DMS53 (cell line): ENCODE measurements around the gene ATF4.
"Not testable (repeated sequence)": the region's sequence is repeated elsewhere in the genome, so short reads cannot be mapped to it uniquely, and the experiment has no call there.

ENCODE experiments used
- DNase-seq: peaks from one replicate; lab custom pipeline; 2025; lab: John Stamatoyannopoulos, UW

Gene ATF4

DNA sequence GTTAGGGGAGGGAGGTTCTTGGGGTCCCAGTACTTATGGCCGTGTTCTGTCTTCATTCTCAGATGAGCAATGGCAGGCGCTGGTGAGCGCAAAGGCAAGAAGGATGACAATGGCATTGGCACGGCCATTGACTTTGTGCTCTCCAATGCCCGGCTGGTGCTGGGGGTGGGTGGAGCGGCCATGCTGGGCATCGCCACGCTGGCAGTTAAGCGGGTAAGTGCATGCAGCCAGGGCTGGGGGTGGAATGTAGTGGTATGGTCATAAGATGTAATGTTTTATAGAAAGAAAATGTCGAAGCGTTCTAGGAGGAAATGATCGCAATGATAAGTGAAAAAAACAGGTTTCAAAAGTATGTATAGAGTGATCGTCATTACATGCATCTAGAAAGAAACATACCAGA is 9.1 kb upstream of the ATF4 start:
- no peak for DNase-seq

DNA sequence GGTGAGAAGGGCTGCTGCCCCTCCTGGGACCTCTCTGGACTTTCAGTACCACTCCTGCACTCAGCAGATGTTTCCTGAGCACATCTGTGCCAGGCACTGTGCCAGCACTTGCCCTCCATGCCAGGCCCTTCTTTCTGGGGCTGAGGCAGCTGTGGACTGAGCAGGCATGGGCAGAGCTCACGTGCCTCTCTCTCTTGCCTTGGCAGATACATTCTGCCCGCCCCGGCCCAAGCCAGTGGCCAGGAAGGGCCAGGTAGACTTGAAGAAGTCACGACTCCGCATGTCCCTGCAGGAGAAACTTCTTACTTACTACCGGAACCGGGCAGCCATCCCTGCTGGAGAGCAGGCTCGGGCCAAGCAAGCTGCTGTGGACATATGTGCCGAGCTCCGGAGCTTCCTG is 8.3 kb upstream of the ATF4 start:
- no peak for DNase-seq

DNA sequence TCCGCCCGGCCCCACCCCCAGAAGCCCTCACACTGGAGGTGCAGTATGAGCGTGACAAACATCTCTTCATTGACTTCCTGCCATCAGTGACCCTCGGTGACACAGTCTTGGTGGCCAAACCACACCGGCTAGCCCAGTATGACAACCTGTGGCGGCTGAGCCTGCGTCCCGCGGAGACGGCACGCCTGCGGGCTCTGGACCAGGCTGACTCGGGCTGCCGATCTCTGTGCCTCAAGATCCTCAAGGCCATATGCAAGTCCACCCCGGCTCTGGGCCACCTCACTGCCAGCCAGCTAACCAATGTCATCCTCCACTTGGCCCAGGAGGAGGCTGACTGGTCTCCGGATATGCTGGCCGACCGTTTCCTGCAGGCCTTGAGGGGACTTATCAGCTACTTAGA is 6.6 kb upstream of the ATF4 start:
- DNase-seq = no peak

DNA sequence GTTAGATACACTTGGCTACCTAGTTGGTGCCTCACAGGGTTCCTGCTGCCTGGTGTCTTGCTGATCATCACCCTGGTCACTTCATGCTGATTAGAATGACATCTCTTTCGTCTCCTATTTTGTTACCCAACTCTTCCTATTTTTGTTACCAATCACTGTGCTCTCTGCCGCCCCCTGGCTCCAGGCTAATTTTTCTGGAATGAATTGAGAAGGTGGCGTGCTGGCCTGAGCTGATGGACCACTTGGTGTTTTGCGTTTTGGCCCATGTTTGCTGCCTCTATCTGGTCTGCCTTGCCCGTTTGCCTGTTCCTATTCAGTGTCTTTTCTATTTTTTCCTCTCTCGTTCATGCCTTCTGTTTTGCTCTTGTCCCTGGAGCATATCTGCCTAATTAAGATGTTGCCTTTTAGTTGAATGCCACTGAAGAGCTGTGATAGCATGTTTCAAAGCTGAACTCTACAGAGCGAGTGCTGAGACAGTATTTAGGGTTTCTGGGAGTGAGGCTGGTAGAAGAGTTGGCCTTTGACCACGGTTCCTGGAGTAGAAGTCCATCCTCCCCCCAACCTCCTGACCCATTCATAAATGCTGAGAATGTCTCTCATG is 5.9 kb upstream of the ATF4 start:
- peak; percentile 59 for DNase-seq

DNA sequence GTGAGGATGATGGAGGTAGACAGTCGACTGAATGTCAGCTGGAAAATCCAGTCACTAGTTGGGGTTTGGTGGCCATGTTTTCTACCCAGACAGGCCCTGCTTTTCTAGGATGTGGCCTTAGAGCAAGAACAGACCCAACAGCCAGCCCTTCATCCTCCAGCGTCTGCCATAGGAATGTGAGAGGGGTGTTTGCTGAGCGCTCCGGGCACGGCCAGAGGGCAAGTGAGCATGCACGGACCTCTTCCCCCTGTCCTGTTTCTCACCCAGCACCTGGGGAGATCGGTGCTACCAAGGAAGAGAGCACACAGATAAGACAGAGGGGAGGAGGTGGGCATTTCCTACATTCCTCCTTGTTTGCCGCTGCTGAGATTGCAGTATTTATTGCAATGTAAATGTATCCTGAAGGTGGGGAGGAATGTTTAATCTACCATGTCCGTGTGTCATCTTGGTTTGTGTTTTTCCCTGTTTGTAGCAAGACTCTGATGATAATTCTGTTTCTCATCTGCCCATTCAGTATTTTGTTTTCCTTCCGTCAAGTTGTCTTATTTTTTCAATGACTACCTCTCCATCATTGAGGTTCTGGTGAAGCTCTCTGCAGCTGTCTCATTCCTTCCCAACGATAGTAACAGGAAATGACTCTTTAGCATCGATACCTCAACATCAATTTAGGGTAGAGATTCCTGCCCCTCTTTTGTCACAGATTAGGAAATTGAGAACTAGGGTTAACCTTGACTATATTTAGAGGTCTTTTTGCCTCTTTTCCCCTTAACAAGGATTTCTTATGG is 4.9 kb upstream of the ATF4 start:
- DNase-seq = no peak

DNA sequence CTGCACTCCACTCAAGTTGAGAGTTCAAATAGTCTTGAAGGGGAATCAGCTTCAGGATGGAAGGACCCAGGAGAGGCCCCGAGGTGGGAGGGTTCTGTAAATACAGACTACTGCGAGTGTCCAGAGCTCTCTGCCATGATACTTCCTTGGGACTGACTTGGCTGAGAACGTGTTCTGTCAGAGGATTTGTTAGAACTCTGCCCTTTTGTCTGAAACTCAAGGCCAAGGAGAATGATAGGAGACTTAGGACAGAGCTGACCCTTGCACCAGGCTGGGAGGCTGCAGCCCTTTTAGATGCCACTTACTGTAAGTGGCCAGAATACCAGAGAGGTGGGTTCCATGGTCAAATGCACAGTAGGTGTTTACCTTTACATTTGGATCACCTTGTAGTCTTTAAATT is 2.9 kb upstream of the ATF4 start:
- no peak for DNase-seq

DNA sequence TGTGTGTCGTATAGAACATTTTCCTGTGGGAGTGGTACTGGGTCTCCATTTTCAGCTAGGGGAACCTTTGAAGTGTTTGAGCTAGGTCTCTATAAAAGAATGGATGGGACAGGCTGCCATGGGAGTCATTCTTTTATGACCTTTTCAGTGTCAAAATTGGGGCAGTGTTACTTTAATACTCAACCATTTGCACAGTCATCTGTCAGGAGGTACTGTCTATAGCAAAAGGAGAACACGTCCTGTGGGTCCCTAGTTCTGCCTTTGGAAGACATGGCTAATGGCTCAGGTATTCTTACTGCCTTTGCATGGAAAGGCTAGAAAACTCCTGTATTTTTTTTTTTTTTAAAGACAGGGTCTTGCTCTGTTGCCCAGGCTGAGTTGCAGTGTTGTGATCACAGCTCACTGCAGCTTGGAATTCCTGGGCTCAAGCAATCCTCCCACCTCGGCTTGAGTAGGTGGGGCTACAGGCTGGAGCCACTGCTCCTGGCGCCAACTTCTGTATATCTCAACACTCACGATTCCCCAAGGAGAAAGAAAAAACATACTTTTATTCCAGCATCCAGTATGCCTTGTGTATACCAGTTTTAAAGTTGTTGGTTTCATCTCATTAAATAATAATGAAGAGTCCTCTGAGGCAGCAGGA is 2.1 kb upstream of the ATF4 start:
- no peak for DNase-seq

DNA sequence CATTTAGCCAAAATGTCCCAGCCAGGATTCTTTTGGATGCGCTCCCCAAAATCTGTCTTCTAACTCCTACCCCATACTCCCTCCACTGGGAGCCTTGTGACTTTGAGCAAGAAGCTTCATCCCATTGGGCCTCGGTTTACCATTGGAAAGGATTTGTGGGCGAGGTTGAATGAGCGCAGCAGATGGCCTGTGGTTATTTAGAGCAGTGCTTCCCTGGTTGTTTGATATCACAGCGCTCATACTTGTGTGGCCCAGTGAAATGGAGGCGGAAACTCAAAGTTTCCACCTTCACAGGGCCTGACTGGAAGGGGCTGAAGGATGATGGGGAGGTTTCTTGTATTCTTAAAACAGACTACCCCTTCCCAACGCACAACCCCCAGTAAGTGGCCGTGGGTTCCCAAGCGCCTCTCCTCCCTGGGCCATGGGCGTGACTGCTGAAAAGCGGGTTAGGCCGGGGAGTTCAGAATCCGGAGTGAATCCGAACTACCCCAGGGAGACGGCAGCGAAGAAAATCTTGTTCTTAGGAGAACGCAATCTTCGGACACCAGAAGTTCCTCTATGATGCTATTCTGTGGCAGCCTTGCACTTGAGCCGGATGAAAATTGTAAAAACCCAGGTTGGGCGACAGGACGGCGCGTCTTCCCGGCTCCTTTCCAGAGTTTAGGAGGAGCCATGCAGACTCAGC is 1.2 kb upstream of the ATF4 start:
- peak; percentile 75 for DNase-seq

DNA sequence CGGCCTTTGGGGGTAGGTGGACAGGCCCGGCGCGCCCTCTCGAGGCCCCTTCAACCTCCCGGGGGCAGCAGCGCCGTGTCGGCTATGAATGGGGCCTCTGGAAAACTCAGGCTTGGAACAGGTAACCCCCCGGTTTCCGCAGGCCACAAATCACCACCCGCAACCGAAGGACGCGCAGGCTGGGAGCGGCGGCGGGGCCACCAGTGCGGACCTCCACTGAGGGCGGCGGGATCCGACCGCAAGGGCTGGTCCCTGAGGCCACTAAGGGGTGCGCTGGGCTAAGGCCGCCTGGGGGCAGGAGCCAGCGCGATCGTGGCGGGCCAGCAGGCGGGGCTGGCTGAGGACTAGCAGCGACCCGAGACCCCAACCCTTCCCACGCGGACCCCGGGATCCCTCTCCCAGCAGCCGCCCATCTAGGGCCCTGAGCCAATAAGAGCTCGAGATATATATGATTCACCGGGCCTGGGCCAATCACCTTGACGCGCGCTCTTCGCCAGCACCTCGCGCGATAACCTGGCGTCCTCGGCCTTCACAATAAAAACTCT is 609 bp upstream of the ATF4 start:
- peak; percentile 99 for DNase-seq

DNA sequence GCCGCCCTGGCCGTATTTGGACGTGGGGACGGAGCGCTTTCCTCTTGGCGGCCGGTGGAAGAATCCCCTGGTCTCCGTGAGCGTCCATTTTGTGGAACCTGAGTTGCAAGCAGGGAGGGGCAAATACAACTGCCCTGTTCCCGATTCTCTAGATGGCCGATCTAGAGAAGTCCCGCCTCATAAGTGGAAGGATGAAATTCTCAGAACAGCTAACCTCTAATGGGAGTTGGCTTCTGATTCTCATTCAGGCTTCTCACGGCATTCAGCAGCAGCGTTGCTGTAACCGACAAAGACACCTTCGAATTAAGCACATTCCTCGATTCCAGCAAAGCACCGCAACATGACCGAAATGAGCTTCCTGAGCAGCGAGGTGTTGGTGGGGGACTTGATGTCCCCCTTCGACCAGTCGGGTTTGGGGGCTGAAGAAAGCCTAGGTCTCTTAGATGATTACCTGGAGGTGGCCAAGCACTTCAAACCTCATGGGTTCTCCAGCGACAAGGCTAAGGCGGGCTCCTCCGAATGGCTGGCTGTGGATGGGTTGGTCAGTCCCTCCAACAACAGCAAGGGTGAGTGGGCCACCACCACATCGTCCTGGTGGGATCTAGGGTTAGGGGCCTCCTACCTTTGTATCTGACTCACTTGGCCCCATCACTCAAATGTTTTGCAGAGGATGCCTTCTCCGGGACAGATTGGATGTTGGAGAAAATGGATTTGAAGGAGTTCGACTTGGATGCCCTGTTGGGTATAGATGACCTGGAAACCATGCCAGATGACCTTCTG is 934 bp downstream of the ATF4 start:
- DNase-seq = peak; percentile 69

DNA sequence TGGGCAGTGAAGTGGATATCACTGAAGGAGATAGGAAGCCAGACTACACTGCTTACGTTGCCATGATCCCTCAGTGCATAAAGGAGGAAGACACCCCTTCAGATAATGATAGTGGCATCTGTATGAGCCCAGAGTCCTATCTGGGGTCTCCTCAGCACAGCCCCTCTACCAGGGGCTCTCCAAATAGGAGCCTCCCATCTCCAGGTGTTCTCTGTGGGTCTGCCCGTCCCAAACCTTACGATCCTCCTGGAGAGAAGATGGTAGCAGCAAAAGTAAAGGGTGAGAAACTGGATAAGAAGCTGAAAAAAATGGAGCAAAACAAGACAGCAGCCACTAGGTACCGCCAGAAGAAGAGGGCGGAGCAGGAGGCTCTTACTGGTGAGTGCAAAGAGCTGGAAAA is 1.7 kb downstream of the ATF4 start:
- not testable (repeated sequence) for DNase-seq

DNA sequence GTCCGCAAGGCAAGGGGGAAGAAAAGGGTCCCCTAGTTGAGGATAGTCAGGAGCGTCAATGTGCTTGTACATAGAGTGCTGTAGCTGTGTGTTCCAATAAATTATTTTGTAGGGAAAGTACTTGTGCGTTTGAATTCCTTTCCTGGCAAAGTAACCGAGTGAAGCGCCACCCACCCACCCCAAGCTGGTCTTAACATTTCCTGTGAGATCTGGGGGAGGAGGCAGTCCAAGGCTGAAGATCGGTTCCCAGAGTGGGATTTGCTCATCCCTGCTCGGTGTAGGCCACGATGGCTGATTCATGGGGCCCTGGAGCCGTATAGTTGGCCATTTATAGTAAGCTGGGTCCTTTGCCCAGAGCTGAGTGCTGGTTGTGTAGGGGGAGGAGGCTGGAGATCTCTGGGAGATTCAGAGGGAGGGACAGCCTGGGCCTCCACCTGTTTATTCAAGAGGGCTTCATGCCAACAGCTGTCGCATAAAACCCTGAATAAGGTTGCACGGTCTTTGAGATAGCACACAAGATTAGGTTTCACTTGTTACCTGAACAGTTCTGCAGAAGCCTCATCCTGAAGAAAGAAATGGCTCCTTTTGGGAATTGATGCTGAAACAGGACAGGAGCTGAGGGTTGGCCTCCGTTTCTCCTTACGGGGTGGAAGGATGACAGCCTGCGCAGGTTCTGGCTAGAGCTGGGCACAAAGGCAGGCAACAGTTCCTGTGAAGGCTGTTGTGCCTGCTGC is 2.4 kb downstream of the ATF4 start:
- DNase-seq = peak; percentile 85

DNA sequence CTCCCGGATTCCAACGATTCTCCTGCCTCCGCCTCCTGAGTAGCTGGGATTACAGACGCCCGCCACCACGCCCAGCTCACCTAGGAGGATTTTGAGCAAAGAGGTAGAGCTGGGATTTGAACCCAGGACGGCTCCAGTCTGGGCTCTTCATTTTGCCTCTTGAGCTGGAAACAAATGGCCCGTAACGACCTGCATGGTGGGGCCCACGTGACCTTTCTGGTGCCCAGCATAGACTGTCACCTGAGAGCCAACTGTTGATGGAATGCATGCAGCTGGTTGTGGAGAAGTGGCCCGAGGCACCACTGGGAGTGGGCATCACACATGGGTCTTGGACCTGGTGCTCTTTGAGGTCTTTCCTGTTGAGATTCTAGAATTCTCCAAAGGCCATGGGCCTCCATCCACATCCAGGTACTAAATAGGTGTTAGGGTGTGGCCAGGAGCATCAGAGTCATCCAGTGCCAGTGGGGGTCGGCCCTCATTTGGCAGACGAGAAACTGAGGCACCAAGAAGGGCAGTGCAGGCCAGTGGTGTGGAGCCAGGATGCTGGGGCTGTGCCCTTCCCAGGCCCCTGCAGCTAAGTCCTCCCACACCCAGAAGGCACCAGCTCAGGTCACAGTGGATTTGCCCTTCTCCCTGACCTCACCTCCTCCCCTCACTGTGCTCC is 3.9 kb downstream of the ATF4 start:
- DNase-seq = peak; percentile 41

DNA sequence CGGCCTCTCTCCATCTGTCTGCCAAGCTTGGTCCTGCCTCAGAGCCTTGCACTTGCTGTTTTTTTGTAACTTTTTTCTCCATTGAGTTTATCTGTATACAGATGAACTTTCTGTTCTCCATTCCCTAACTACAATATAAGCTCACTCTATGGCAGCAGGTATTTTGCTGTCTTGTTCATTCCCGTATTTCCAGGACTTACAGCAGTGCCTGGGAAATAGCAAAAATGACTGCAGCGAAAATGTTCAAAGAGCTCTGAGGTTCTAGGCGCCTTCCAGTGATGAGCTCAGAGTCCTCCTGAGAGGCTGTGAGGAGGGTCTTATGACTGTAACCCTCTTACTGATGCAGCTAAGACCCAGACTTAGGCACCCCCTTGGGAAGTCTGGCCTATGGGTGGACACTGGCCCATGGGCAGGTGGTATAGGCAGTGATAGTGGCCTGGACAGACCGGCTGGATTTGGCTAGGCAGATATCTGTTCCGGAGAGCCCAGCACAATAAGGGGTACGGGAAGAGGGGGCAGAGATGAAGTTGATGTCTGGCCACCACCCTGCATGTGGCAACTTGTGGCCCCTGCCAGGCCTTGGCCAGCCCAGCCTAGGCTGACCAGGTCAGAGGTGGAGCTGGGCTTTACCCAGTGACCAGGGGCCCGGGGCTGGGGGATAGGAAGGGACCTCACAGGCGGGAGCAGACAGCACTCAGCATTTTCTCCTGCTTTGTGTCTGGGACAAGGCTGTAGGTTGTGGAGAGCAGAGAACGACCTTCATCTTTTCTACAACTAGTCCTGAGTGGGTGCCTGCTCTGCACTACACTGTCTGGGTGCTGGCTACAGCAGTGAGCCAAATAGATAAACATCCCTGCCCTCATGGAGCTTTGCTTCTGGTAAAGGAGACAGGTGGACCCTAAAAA is 4.6 kb downstream of the ATF4 start:
- peak; percentile 50 for DNase-seq

DNA sequence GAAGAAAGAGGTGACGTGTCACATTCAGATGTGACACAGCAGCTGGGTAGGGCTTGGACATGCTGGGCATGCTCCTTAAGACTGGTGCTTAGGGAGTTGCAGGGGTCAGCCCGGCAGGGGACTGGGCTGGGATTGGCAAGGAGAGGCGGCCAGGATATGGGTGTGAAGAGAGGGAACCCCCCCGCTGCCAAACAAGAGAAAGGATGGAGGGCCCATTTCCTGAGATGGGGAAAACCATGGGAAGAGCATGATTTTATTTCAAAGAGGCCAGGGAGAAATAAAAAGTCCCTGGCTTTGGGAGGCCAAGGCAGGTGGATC is 5.3 kb downstream of the ATF4 start:
- peak; percentile 50 for DNase-seq

DNA sequence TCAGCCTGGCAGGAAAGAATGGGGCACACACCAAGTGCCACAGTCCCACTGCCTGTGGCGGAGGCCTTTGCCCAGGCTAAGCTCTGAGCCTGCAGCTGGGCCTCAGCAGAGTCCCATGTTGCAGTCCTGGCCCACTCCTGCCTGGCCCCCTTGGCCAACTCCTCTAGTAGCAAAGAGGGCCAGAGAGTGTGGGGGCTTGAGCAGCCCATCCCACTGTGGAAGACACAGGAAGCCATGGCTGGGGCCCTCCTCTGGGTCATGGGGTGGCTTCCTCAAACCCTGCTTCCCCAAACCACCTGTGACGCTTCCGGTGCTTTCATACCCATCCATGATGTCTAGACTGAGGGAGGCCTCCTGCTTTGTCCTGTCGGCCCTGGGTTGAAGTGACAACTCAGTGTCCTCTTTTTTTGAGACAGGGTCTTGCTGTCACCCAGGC is 6.4 kb downstream of the ATF4 start:
- peak; percentile 62 for DNase-seq

DNA sequence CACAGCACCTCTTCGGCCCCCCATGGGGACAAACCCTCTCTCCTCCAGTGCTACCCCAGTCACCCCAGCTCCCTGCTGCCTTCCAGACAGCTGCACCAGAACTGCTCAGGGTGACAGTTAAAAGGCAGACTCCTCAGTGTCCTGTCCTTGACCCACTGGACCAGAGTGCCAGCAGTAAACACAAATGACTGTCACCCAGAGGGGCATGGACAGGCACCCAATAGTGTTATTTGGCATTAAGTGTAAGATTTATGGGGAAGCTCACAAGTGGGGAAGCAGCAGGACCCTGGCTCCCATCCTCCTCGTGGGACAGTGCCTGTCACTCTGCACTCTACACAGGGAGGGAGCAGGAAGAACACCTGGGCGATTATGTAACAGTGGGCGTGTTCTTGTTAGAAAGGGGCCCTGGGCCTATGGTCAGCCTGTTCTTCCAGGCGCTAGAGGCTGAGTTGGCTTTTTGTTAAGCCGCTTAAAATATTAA is 7.2 kb downstream of the ATF4 start:
- peak; percentile 92 for DNase-seq

DNA sequence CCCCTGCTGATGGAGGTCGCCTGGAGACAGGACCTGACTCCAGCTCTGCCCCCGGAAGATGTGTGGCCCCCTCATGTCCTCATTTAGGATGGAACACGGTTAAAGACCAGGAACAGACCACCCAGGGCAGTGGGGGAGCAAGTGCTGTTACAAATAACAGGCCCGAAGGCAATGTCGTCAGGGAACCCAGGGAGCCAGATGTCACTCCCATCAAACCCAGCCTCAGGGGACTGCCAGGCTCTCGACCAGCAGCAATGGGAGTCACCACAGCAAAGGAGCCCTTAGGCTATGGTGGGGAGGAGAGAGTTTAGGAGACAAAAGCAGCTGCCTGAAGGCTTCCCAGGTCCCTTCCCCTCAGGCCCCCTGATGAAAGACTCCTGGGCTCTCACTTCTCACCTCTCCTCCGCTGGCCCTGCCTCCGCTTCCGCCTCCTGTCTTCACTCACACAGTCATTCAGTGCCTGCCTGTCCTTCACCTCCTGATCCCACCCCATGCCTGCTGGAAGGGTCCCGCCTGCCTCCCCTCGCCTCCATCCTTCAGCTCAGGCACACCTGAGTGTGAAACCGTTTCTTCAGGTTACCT is 7.8 kb downstream of the ATF4 start:
- peak; percentile 83 for DNase-seq
